H9 (cell line): Measurements from ENCODE around the gene LIF. TPM values are rescaled to one million over a fixed set of nuclear protein-coding genes. Genes with fewer than 3 reads are reported as not detected.

ENCODE experiments used
- DNase-seq: peaks from one replicate; pipeline ENCODE4 v3.0.0-alpha.2; 2017
- H2AFZ ChIP-seq: one replicate; pipeline ENCODE4 v1.6.1; 2013; ENCODE audit warnings: mild to moderate bottlenecking, low read length, control low read depth, moderate library complexity
- H2AK5ac ChIP-seq: 2 replicates; pipeline ENCODE4 v1.6.1; 2013; ENCODE audit warnings: low read length, control low read depth, mixed read lengths; ENCODE audit not compliant: insufficient read length
- H2BK120ac ChIP-seq: one replicate; pipeline ENCODE4 v1.6.1; 2013; ENCODE audit warnings: low read depth, mild to moderate bottlenecking, low read length, control low read depth, inconsistent platforms; ENCODE audit not compliant: poor library complexity, severe bottlenecking
- H2BK12ac ChIP-seq: 2 replicates; pipeline ENCODE4 v1.6.1; 2013; ENCODE audit warnings: low read length, control low read depth, mixed read lengths, low read depth; ENCODE audit not compliant: insufficient read length
- H2BK15ac ChIP-seq: 2 replicates; pipeline ENCODE4 v1.6.1; 2013; ENCODE audit warnings: low read depth, low read length, control low read depth
- H2BK20ac ChIP-seq: one replicate; pipeline ENCODE4 v1.6.1; 2013; ENCODE audit warnings: low read depth, mild to moderate bottlenecking, low read length, control low read depth, inconsistent platforms; ENCODE audit not compliant: poor library complexity, severe bottlenecking
- H2BK5ac ChIP-seq: 2 replicates; pipeline ENCODE4 v1.6.1; 2013; ENCODE audit warnings: low read length, control low read depth, mixed read lengths; ENCODE audit not compliant: insufficient read length
- H3K14ac ChIP-seq: 2 replicates; pipeline ENCODE4 v1.6.1; 2013; ENCODE audit warnings: low read length, control low read depth; ENCODE audit not compliant: insufficient read depth
- H3K18ac ChIP-seq: 2 replicates; pipeline ENCODE4 v1.6.1; 2013; ENCODE audit warnings: low read depth, mild to moderate bottlenecking, mixed read lengths, low read length, control low read depth; ENCODE audit not compliant: insufficient read length
- H3K23ac ChIP-seq: 2 replicates; pipeline ENCODE4 v1.6.1; 2013; ENCODE audit warnings: low read length, control low read depth, mixed read lengths, low read depth; ENCODE audit not compliant: insufficient read length
- H3K23me2 ChIP-seq: 2 replicates; pipeline ENCODE4 v1.6.1; 2013; ENCODE audit warnings: low read depth, mild to moderate bottlenecking, mixed read lengths, low read length, control low read depth; ENCODE audit not compliant: insufficient read length, poor library complexity, severe bottlenecking
- H3K27ac ChIP-seq: 2 replicates; pipeline ENCODE4 v1.5.1; 2013; ENCODE audit warnings: low read length, control low read depth, mixed read lengths, low read depth; ENCODE audit not compliant: insufficient read length
- H3K27me3 ChIP-seq: 2 replicates; pipeline ENCODE4 v1.6.1; 2013; ENCODE audit warnings: low read length, control low read depth, inconsistent platforms; ENCODE audit not compliant: insufficient read depth
- H3K4ac ChIP-seq: 2 replicates; pipeline ENCODE4 v1.6.1; 2013; ENCODE audit warnings: low read depth, mild to moderate bottlenecking, control low read depth, inconsistent platforms, low read length, moderate library complexity
- H3K4me1 ChIP-seq: 2 replicates; pipeline ENCODE4 v1.6.1; 2013; ENCODE audit warnings: low read length, control low read depth, inconsistent platforms; ENCODE audit not compliant: insufficient read depth
- H3K4me2 ChIP-seq: 2 replicates; pipeline ENCODE4 v1.6.1; 2013; ENCODE audit warnings: low read length, control low read depth, mixed read lengths; ENCODE audit not compliant: insufficient read length, insufficient read depth
- H3K56ac ChIP-seq: 2 replicates; pipeline ENCODE4 v1.6.1; 2013; ENCODE audit warnings: low read depth, mild to moderate bottlenecking, mixed read lengths, low read length, control low read depth; ENCODE audit not compliant: insufficient read length
- H3K79me1 ChIP-seq: 2 replicates; pipeline ENCODE4 v1.6.1; 2013; ENCODE audit warnings: low read depth, mild to moderate bottlenecking, moderate library complexity, low read length, control low read depth, inconsistent platforms; ENCODE audit not compliant: insufficient read depth, poor library complexity, severe bottlenecking
- H3K79me2 ChIP-seq: 2 replicates; pipeline ENCODE4 v1.6.1; 2013; ENCODE audit warnings: low read length, control low read depth, inconsistent platforms; ENCODE audit not compliant: insufficient read depth
- H3K9ac ChIP-seq: 2 replicates; pipeline ENCODE4 v1.6.1; 2013; ENCODE audit warnings: low read length, control low read depth, mixed read lengths; ENCODE audit not compliant: insufficient read length; ENCODE audit errors: extremely low read depth
- H3K9me3 ChIP-seq: one replicate; pipeline ENCODE4 v1.6.1; 2013; ENCODE audit warnings: low read depth, low read length, inconsistent platforms; ENCODE audit not compliant: control insufficient read depth
- H3T11ph ChIP-seq: one replicate; pipeline ENCODE4 v1.6.1; 2013; ENCODE audit warnings: mild to moderate bottlenecking, low read length, control low read depth, inconsistent platforms
- H4K20me1 ChIP-seq: one replicate; pipeline ENCODE4 v1.6.1; 2013; ENCODE audit not compliant: control insufficient read depth, insufficient read length, insufficient read depth
- H4K5ac ChIP-seq: 2 replicates; pipeline ENCODE4 v1.6.1; 2013; ENCODE audit warnings: low read depth, mild to moderate bottlenecking, mixed read lengths, low read length, control low read depth; ENCODE audit not compliant: insufficient read length
- H4K8ac ChIP-seq: replicated peaks from 2 replicates; pipeline ENCODE4 v1.6.1; 2013; ENCODE audit warnings: low read length, control low read depth, mixed read lengths, low read depth; ENCODE audit not compliant: insufficient read length
- H4K91ac ChIP-seq: 2 replicates; pipeline ENCODE4 v1.6.1; 2013; ENCODE audit warnings: low read depth, mild to moderate bottlenecking, moderate library complexity, mixed read lengths, low read length, control low read depth; ENCODE audit not compliant: insufficient read length
- H3K27ac Mint-ChIP-seq, 3 experiments: 2 replicates in 2 of 3; 3 replicates in 1 of 3; pipeline ENCODE4 v1.8.0; 2020 to 2021; ENCODE audit warnings: mixed read lengths in 3 of 3, mild to moderate bottlenecking in 1 of 3, moderate library complexity in 1 of 3
- H3K27me3 Mint-ChIP-seq: 2 replicates; pipeline ENCODE4 v1.8.0; 2021; ENCODE audit warnings: low read depth, mild to moderate bottlenecking, moderate library complexity, mixed read lengths
- H3K36me3 Mint-ChIP-seq, 3 experiments: 2 replicates in 2 of 3; 3 replicates in 1 of 3; pipeline ENCODE4 v1.8.0; 2020 to 2021; ENCODE audit warnings: low read depth in 3 of 3, mixed read lengths in 3 of 3; ENCODE audit not compliant: insufficient read depth in 1 of 3
- H3K4me1 Mint-ChIP-seq, 2 experiments: 2 replicates each; pipeline ENCODE4 v1.8.0; 2020; ENCODE audit warnings: mixed read lengths in 2 of 2
- H3K4me3 Mint-ChIP-seq, 2 experiments: 2 replicates in 1 of 2; 3 replicates in 1 of 2; pipeline ENCODE4 v1.8.0; 2020 to 2021; ENCODE audit warnings: mild to moderate bottlenecking in 2 of 2, mixed read lengths in 2 of 2, moderate library complexity in 1 of 2
- H3K9me3 Mint-ChIP-seq, 2 experiments: 2 replicates in 1 of 2; 3 replicates in 1 of 2; pipeline ENCODE4 v1.8.0; 2020; ENCODE audit warnings: mild to moderate bottlenecking in 2 of 2, mixed read lengths in 2 of 2, moderate library complexity in 1 of 2
- CTCF ChIP-seq: fragments of 200-600 bp; sonication (generic); conservative IDR thresholded peaks from 3 replicates; pipeline ENCODE4 v1.8.0; 2021; ENCODE audit warnings: antibody characterized with exemption, mild to moderate bottlenecking
- WGBS: extraction: QIAGEN DNeasy Blood & Tissue Kit; methylation state at CpG from one replicate; pipeline ENCODE4 v1.1.7; 2013; ENCODE audit warnings: missing lambda C conversion rate, low lambda C conversion rate, mixed read lengths; ENCODE audit not compliant: insufficient read length; ENCODE audit errors: extremely low coverage; 5-methylcytosine and 5-hydroxymethylcytosine counted together
- total RNA-seq: library from RNA; stranded (reverse); gene quantifications from 2 replicates; pipeline ENCODE4 v1.2.1, GENCODE V29; 2021

Gene LIF
- total RNA-seq, 1 experiment from 2014 or later, result 6.1 TPM

GRCh38 chr22:30260682-30261081 lies 14.1 kb upstream of the LIF start:
- whole genome bisulfite sequencing, result no CpG with 5 or more reads among the region's 8 CpGs

More at GRCh38 chr22:30260682-30261081, 14.1 kb upstream of the LIF start:
- Histone ChIP-seq H3K9ac (no peak overlapping the region), H3K4ac (no peak overlapping the region), H3K56ac (no peak overlapping the region), H4K8ac (no peak overlapping the region), H3K27me3 (no peaks in the 10 kb centered on the region; the same call in 1 of the 2 replicates), H3K4me2 (no peak overlapping the region), H3K23ac (no peak overlapping the region), H3K23me2 (no peaks in the 10 kb centered on the region), H4K20me1 (no peaks in the 10 kb centered on the region), H4K91ac (no peak overlapping the region), H2BK20ac (no peak overlapping the region), H3K9me3 (no peaks in the 10 kb centered on the region), H2BK15ac (no peak overlapping the region), H2BK120ac (no peak overlapping the region), H3K14ac (no peak overlapping the region; the same call in 1 of the 2 replicates), H3K79me2 (no peaks in the 10 kb centered on the region), H2AK5ac (no peak overlapping the region), H2AFZ (no peak overlapping the region), H2BK12ac (no peak overlapping the region), H3K4me1 (no peaks in the 10 kb centered on the region), H3T11ph (no peak overlapping the region), H3K27ac (no peak overlapping the region), H3K18ac (no peak overlapping the region), H3K79me1 (no peaks in the 10 kb centered on the region), H4K5ac (no peak overlapping the region), H2BK5ac (no peak overlapping the region)
- peak overlapping the region in 1 of 3 experiments; percentile 91; a peak in 1 of 7 replicates for H3K27ac Mint-ChIP-seq
- peaks cover 19% of the 10 kb centered on the region for H3K27me3 Mint-ChIP-seq
- no peak for TF ChIP-seq CTCF
- no peaks in the 10 kb centered on the region; a peak in 1 of 5 replicates for H3K9me3 Mint-ChIP-seq
- H3K4me3 Mint-ChIP-seq, result no peak overlapping the region
- no peak for DNase-seq
- H3K36me3 Mint-ChIP-seq, result no peaks in the 10 kb centered on the region
- peaks cover 13 to 31% of the 10 kb centered on the region in 2 experiments for H3K4me1 Mint-ChIP-seq
